Measurements from ENCODE around the gene GAS2L1. TPM values are rescaled to one million over a fixed set of nuclear protein-coding genes. Genes with fewer than 3 reads are reported as not detected.
A peak's percentile ranks its signal among the peaks of the same experiment; 100 is the strongest.

Gene GAS2L1
- total RNA-seq, 3 donors from 2014 or later (not counting 1 experiment from before 2014, with no cell fraction given), result 0.57 to 4.1 (median 2.8) TPM

- no peaks in the 10 kb centered on the region for H3K36me3 Mint-ChIP-seq
- H3K27me3 Mint-ChIP-seq (ENCODE audit: low read depth in 2 of 2), result peaks cover 29 to 41% of the 10 kb centered on the region in 2 donors
- 82% methylated on average over 50 of the region's 50 CpGs for WGBS (ENCODE audit: insufficient coverage)
- H3K9me3 Mint-ChIP-seq, result no peaks in the 10 kb centered on the region
- H3K36me3 ChIP-seq (ENCODE audit: control insufficient read depth, insufficient read depth, low read length), result no peaks in the 10 kb centered on the region
- H3K4me3 ChIP-seq (ENCODE audit: low read length), result no peak overlapping the region
- no peaks in the 10 kb centered on the region for H3K9me3 ChIP-seq (ENCODE audit: control insufficient read depth, insufficient read depth, low read length)
- intact Hi-C loops (cut with micrococcal nuclease), result no loop called here
- peaks cover 38% of the 10 kb centered on the region for H3K4me1 ChIP-seq (ENCODE audit: control insufficient read depth, insufficient read depth, low read length)
- no peak overlapping the region for H3K27ac Mint-ChIP-seq
- ATAC-seq, result no peak
- TF ChIP-seq, protein P1, sequence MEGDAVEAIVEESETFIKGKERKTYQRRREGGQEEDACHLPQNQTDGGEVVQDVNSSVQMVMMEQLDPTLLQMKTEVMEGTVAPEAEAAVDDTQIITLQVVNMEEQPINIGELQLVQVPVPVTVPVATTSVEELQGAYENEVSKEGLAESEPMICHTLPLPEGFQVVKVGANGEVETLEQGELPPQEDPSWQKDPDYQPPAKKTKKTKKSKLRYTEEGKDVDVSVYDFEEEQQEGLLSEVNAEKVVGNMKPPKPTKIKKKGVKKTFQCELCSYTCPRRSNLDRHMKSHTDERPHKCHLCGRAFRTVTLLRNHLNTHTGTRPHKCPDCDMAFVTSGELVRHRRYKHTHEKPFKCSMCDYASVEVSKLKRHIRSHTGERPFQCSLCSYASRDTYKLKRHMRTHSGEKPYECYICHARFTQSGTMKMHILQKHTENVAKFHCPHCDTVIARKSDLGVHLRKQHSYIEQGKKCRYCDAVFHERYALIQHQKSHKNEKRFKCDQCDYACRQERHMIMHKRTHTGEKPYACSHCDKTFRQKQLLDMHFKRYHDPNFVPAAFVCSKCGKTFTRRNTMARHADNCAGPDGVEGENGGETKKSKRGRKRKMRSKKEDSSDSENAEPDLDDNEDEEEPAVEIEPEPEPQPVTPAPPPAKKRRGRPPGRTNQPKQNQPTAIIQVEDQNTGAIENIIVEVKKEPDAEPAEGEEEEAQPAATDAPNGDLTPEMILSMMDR (IDR thresholded peaks at IDR 0.05), result no peak
- peaks cover 27% of the 10 kb centered on the region for H3K27me3 ChIP-seq (ENCODE audit: control insufficient read depth, insufficient read depth, low read length)
- no peak overlapping the region for H3K27ac ChIP-seq (ENCODE audit: low read length)
- peaks cover 9 to 24% of the 10 kb centered on the region in 2 donors for H3K4me1 Mint-ChIP-seq
- DNase-seq, result no peak
- H3K4me3 Mint-ChIP-seq, result no peak overlapping the region
Measured at GRCh38 chr22:29311464-29312217, 5.2 kb downstream of the GAS2L1 start.

- Mint-ChIP-seq H3K4me1 (peaks cover 9 to 20% of the 10 kb centered on the region in 2 donors), H3K27ac (no peak overlapping the region), H3K36me3 (no peaks in the 10 kb centered on the region), H3K9me3 (no peaks in the 10 kb centered on the region), H3K4me3 (no peak overlapping the region), H3K27me3 (ENCODE audit: low read depth in 2 of 2) (peaks cover 36 to 42% of the 10 kb centered on the region in 2 donors)
- no peak for ATAC-seq
- Histone ChIP-seq H3K4me3 (ENCODE audit: low read length) (no peak overlapping the region), H3K4me1 (ENCODE audit: control insufficient read depth, insufficient read depth, low read length) (peaks cover 37% of the 10 kb centered on the region), H3K36me3 (ENCODE audit: control insufficient read depth, insufficient read depth, low read length) (no peaks in the 10 kb centered on the region), H3K9me3 (ENCODE audit: control insufficient read depth, insufficient read depth, low read length) (no peaks in the 10 kb centered on the region), H3K27ac (ENCODE audit: low read length) (no peak overlapping the region), H3K27me3 (ENCODE audit: control insufficient read depth, insufficient read depth, low read length) (peaks cover 26% of the 10 kb centered on the region)
- TF ChIP-seq, protein P1 (IDR thresholded peaks at IDR 0.05), result no peak
- intact Hi-C loops (cut with micrococcal nuclease), result no loop called here
- DNase-seq, result no peak
- WGBS (ENCODE audit: insufficient coverage), result 92% methylated on average over 25 of the region's 25 CpGs
Measured at GRCh38 chr22:29312218-29313125, 6.0 kb downstream of the GAS2L1 start.

DNA sequence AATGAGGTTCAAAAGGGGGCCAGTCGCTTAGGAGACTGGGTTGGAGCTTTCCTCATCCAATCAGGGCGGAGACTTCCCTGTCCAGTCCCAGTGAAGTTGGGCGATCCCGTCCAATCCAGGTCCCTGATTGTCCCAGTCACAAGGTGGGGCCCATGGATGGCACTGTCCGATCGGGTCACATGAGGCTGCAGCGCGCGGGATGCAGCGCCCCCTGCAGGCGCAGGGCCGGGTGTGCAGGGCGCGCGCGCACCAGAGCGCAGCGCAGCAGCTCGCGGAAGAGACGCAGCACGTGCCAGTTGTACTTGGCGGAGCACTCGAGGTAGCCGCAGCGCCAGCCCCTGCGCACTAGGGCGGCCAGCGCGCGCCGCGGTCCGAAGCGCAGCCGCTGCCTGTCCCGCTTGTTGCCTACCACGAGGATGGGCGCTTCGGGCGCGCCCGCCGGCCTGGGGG lies 6.7 kb downstream of the GAS2L1 start:
- peaks cover 36 to 40% of the 10 kb centered on the region in 2 donors for H3K27me3 Mint-ChIP-seq (ENCODE audit: low read depth in 2 of 2)

More for the DNA sequence above, 6.7 kb downstream of the GAS2L1 start:
- Histone ChIP-seq H3K27me3 (ENCODE audit: control insufficient read depth, insufficient read depth, low read length) (peaks cover 26% of the 10 kb centered on the region), H3K9me3 (ENCODE audit: control insufficient read depth, insufficient read depth, low read length) (no peaks in the 10 kb centered on the region), H3K4me1 (ENCODE audit: control insufficient read depth, insufficient read depth, low read length) (peaks cover 37% of the 10 kb centered on the region), H3K27ac (ENCODE audit: low read length) (no peak overlapping the region), H3K36me3 (ENCODE audit: control insufficient read depth, insufficient read depth, low read length) (no peaks in the 10 kb centered on the region), H3K4me3 (ENCODE audit: low read length) (no peak overlapping the region)
- TF ChIP-seq, protein P1 (IDR thresholded peaks at IDR 0.05), result peak; percentile 30
- no peaks in the 10 kb centered on the region for H3K36me3 Mint-ChIP-seq
- no peak overlapping the region for H3K27ac Mint-ChIP-seq
- intact Hi-C loops (cut with micrococcal nuclease), result no loop called here
- peak in 1 of 2 donors; percentile 49 for DNase-seq
- H3K4me3 Mint-ChIP-seq, result no peak overlapping the region
- peaks cover 9 to 18% of the 10 kb centered on the region in 2 donors for H3K4me1 Mint-ChIP-seq
- H3K9me3 Mint-ChIP-seq, result no peaks in the 10 kb centered on the region
- WGBS (ENCODE audit: insufficient coverage), result 18% methylated on average over 44 of the region's 44 CpGs
- peak in 2 of 3 donors; percentile 36 to 45 for ATAC-seq
